Activated T-cell treated with anti-CD3 and anti-CD28 coated beads, Interleukin-2, amount 50 U/mL, for 1 hour (primary cell): ENCODE data around the gene CCDC88C.

Experiments
- DNase-seq: peaks from one replicate; pipeline ENCODE4 v3.0.0-alpha.2; 2020

The CCDC88C gene

DNA sequence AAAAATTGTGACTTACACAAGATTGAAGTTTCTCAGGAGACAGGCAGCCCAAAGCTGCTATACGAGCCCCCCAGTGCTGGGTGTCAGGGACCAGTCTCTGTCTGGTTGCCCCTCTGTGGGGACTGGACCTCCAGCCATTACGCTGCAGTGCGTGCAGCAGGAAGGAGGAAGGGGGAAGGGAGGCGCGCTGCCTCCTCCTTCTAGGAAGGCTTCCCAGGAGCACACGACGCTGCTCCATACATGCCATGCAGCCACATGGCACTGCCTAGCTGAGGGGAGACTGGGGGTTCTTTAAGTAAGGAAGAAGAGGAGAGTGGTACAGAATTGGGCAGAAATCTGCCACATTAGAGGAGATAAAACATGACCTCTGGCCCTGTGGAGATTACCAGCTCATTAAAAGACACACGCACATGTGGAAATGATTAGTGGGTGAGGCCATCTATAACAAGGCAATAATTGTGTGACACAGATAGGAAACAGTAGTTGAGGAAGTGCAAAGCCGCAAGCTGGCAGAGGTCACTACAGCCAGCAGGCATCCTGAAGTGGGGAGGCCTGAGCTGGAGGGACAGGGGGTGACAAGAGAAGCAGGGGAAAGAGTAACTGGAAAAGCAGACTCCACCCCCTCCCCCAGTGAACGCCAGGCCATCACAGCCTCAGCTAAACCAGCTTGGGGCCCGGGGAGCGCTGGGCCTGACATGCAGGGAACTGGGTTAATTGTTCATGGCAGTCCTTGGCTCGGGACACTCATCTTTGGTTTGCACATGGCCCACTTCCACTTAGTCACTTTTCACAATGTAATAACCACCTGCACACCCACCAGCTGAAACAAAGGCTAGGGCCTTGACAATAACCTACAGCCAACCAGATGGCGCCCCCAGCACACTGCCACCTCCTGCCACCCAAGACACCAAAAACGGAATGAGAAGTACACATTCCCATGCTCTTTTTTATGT lies 39.6 kb downstream of the CCDC88C start:
- no peak for DNase-seq

DNA sequence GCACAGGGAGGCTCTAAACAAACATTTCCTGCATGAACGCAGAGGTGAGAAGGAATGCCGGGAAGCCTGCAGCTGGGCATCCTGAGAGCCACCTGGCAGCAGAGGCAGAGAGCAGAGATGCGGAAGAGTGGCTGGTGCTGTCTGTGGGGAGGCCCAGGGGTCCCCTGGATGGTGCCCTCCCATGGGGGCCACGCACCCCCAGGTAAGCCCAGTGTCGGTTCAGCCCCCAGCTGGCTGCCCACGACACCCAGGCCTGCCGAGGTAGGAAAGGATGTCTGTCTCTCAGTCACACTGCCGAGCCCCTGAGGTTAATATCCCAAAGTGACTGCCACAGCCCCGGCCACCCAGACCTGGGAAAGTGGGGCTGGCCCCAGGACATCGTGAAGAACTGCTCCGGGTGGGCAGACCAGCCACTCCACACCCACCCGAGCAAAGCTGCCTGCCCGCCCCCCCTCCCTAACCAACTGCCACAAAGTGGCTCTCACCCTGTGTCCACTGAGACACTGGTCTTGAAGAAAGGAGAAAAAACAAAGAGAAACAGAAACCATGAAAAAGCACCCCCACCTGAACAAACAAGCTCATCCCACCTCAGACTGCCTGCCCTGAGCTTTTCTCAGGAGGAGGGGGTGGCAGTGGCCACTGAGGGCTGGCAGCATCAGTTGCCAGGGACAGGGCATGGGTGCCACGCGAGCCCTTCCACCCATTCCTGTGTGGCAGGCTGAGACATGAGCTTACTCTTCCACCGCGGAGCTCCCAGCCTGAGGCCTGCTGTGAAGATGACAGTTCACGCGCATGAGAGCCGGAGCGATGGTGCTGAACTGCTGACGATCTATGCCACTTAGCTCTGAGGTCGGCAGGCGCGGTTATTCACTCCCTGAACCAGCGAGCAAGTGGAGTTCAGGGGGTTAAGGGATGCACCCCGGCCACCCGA lies 40.8 kb downstream of the CCDC88C start:
- peak; percentile 44 for DNase-seq

DNA sequence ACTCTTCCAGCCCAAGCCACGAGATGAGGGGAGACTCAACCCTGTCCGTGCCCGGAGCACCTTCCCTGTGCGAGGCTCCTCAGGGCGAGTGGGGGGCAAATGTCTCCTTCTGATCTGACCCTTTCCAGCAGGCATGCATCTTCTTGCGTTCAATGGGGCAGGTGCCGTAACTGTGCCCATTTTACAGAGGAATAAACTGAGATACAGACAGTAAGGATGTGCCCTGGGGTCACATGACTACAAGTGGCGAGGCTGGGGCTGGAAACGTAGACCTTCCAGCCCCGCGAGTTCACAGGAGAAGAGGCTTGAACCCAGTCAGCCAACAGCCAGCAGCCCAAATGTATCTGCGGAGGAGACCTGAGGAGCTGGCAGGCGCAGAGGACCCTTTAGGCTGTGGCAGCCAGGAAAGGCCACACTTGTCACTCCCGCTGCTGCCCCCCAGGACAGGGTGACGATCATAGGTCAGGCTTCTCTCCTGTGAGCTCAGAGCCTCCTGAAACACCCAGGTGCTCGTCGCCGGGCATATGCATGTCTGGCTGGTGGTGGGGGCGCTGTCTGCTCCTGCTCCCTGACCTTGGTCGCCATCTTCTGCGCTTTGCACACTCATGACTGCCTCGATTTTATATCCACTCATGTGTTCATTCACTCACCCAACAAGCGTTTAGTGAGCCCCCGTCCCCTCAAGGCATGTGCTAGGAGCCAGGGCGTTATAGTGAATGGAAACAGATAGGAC lies 41.7 kb downstream of the CCDC88C start:
- DNase-seq, result no peak

DNA sequence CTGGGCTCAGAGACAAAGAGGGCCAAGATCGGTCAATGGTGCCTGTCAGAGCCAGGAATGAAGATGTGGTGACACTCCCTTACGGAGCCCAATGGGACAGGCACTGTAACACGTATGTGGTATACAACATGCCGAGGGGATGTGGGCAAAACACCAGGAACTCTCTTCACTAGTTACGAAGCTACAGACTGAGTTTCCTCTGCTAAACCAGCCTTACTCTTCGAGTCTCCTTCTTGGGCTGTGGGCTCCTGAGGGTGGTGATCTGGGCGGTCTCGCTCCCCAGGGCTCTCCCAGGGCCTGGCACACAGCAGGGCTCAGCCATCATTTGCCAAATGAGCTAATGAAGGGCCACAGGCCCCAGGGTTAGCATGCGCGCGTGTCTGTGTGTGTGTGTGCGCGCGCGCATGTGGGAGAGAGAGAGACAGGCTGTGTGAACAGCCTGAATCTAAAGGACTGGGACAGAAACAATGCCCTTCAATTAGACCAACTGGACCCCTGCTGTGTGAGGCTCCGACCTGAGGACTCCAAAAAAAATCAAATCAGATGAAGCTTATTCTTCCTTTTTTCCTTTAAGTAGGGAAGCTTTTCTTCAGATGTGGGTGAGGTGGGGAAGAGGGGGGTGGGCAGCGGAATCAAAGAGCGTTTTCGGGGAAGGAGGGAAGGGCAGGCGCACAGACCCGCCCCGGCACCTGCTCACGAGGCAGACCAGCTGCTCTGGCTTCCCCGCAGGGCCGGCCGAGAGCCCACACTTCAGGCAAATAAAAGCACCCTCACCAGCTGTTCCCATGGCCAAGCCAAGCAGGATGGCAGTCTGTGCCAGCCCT lies 42.5 kb downstream of the CCDC88C start:
- DNase-seq, result peak; percentile 54

DNA sequence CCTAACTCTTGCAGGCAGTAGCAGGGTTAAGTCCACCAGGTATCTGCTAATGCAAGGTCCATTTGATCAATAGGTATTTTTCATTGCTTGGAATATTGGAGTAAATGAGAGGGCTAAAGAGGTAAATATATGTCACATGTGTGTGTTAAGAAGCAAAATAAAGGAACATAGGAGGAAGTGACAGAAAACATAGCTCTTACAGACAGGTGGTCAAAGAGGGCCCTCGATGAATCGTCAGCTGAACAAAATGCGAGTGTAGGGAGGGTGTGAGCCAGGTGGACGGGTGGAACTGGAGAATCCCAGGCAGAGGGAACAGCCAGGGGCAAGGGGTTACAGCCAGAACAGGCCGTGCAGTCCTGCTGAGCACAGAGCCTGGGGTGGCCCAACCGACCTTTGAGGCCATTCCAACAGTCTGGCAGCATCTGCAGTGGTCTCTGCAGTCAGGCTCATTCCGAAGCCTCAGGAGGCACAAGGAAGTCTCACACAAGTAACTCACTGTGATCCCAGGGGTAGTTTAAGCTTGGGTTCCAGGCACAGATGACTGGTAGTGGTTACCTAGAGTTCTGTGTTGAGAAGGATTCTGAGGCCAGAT lies 43.2 kb downstream of the CCDC88C start:
- no peak for DNase-seq

DNA sequence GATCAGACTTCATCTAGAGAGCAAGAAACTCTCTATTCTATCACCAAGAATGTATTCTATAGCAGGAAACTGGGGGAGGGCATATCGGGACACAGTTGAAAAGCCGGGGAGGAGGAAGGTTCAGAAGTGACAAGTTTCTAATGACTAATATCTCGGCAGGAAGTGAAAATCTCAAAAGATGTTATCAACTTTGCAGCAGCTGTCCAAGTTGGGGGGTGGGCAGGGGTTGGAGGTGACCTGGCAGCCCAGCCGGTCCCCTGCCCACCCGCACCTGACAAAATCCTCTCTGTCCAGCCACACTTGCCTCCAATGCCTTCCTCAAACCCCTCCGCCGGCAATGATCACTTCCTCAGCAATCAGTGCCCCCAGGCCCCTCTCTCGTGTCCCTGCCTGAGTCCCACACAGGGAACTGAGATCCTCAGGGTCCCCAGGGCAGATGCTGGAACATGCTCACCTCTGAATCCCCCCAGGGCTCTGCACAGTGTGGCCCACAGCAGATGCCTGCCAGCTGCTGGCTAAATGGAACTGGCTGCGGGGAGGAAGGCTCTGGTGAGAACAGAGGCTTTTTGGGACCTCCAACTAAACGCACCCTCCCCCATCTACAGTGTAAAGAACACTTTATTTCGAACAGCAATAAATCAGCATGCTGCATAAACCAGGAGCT lies 43.9 kb downstream of the CCDC88C start:
- peak; percentile 50 for DNase-seq

DNA sequence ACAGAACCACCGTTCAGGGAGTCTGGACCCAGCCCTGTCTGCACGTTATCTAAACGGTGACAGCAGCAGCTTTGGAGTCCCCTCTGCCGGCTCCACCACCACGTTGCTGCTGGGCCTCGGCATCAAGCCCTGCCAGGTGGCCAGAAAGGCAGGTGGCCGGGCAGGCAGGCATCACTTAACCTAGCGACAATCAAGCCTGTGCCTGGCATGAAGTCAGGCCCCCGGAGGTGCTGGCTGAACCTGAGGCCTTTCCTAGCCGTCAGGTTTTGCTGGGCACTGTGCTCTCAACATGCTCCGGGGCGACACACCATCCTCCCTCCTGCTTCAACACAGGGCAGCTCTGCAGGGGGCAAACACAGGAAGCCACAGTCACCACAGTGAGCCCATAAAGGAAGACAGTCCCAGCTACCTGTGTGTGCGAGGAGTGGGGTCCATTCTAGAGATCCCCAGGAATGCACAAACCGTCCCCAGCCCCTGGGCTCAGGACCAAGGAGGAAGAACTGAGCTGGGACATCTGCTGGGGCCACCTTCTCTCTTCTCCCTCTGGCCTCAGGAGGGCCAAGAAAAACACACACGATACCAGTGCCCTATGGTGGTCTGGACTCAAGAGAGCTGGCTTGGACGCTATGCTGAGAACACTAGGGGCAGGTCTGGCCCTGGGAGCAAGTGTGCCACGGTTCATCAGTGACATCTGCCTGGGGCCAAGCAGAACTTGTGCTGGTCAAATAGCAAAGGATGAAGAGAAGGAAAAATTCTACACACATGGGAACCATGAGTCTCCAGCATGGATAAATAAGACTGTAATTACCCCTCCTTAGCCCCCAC lies 44.7 kb downstream of the CCDC88C start:
- DNase-seq, result peak; percentile 66

DNA sequence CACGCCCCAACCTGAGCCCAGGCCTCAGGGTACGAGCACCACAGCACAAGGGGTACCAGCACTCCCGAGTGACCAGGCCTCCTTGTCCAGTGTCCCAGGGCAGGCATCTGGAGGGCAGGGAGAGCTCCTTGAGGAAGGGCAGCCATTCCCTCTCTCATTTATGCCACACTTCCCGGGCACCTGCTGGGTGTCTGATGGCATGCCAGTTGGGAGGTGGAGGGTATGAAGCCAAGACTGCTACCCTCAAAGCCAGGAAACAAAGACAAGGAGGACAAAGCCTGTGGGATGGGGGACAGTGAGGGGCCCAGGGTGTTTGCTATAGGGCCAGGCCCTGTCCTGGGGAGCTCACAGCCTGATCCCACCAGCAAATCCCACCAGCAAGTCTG lies 45.6 kb downstream of the CCDC88C start:
- no peak for DNase-seq

DNA sequence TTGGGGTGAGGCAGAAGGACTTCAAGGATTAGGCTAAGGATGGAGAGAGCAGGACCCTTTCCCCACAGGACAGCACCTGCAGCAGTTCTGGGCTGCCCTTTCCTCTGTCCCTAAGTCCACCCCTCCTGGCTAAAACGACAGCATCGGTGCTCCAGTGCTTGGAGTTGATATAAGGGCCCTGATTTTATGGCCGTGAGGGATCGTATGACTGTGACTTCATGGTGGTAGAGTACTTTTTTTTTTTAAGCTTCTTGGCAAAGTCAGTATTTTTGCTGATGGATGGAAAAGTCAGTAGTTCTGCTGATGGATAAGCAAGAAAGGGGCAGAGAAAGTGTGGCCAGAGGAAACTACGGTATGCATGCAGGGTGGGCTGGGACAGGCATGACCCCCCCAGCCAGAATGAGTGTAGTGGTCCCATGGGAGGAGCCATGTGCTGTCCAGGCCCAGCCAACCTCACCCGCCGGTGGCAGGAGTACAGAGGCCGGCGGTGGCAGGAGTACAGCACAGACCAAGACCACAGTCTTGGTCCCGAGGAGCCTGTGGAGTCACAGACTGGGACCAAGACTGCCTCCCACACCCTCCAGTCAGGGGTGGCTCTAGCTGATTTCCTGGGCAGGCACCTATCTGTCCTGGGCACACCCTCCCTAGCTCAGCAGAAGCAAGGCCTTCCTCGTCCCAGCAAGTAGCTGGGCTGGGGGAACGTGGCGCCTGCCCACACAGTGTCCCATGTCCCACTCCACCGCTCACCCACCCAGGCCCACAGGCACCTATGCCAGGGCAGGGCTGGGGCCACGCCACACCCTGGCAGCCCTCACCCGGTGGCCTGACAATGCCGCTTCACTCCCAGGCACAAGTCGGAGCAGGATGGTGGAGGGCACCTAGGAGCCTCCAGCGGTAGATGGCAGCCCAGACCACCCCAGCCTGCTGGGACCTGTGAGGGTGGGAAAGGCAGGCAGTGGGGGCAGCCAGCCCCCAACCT lies 46.3 kb downstream of the CCDC88C start:
- DNase-seq, result no peak

DNA sequence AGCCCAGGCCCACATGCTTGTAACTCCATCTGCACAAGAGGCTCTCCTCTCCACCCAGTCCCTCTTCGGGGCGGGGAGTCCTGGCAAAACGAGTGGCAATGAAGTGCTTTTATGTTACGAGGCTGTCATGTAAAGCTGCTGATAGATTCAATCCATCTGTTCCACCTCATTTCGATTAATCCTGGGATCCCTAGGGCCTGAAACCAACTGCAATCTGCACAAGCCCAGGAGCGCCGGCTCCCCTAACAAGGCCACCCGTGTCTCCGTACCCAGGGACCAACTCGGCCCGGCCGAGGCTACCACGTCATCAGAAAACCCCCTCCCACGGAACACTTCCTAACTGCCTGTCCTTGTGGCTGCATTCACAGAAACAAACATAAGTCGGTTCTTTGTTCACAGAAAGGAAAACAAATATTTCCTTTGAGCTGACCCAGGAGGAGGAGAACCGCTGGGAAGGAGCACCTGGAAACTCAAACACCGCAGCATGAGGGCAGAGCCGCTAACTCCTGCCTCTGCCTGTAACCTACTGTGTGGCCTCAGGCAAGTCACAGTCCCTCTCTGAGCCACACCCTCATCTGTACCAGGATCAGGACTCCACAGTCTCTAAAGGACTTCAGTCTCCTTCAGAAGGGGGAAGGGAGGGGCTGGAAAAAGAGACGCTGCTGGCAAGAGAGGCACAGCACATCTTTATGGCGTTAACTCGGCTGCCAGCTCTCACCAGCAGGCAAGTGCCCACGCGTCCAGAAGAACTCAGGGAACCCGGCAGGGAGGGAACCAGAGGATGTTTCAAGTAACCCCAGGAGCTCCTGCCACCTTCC lies 47.8 kb downstream of the CCDC88C start:
- DNase-seq, result peak; percentile 53

DNA sequence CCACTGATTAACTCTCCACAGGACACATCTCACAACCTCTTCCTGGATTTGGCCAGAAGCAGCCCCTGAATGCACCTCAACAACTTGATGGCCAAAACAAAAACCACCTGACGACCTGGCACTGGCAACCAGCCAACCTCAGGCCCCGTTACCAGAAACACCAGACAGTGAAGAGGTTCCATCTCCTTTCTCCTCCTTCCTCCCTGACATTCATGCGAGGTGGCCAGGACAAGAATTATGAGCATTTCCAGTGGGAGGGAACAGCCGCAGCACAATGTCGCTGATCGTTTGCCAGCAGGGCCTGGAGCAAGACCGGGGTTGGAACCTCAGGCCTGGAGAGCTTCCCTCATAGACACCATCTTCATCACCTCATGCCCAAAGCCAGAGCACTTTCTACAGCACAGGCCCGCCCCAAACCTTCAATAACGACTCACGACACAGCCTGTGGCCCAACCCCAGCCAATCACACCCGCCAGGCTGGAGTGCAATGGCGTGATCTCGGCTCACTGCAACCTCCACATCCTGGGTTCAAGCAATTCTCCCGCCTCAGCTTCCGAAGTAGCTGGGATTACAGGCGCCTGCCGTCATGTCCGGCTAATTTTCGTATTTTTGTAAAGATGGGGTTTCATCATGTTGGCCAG lies 48.7 kb downstream of the CCDC88C start:
- no peak for DNase-seq

DNA sequence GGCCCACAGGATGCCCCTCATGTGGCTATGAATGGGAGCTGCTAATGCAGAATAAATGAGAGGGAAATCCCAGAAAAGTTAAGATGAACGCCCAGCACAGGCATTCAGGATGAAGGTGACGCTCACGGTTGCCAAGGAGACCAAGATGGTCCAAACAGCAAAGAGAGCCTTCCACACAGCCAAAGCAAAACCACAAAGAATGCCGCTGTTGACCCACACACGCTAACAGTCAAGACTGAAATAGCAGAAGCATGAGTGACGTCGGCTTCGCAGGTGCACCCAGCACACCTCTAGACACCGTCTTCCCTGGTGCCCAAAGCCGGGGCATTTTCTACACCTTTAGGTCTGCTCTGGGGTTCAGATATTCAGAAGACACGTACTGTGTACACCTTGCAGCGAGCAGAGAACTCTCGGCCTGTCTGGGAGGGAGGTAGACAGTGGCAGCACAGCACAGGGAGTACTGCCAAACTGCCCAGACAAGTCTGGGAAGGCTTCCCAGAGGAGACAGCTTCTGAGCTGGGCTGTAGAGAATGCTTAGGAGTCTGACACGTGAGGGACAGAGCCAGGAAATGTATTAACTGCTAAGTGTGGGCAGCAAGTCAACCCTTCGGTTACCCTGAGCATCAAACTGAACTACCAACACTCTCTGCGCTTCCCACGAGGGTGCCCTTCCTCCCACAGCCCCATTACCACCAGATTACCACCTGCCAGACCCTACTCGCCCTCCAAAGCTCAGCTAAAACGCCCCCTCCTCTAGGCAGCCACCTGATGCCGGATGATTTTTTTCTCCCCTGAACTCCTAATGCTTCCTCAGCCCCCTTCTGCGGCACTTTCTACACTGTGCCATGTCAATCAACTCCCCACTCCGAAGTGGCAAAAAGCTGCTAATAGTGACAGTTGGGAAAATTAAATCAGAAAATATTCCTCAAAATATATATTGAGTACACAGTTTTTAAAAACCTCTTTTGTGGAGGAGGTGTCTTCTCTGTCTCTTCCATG lies 50.1 kb downstream of the CCDC88C start:
- peak; percentile 72 for DNase-seq

DNA sequence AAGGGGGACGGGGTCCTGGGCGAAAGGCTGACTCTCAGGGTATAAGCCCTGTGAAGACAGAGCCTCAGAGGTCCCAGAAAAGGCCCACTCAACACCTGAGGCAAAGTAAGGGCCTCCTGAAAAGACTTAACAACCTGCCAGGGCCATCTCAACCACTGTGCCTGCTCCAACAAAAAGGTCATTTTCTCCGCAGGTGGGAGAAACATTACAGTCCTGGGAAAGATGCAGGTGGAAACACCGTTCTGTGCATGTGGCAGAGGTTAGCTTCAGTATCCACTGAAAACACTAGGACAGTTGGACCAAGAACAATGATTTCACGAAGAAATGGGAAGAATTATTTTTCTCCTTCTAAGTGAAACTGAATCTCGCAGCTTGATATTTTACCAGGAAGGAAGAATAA lies 50.9 kb downstream of the CCDC88C start:
- DNase-seq, result no peak

DNA sequence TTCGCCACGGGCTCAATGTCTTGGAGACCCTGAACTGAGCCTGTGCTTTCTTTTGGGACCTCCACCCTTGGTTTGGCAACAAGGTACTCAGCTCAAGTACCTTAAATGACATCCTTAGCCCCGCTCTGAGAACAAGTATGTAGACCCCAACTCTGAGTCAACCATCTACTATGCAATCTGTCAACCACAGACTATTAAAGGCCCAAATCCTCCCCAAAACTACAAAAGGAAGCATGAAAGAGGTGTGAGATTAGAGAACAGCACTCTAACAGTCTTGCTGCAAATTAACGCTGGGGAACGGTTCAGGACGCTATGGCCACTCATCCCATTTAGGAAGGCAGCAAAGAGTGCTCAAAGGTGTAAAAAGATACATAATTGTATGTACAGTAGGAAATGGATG lies 52.1 kb downstream of the CCDC88C start:
- DNase-seq, result no peak

DNA sequence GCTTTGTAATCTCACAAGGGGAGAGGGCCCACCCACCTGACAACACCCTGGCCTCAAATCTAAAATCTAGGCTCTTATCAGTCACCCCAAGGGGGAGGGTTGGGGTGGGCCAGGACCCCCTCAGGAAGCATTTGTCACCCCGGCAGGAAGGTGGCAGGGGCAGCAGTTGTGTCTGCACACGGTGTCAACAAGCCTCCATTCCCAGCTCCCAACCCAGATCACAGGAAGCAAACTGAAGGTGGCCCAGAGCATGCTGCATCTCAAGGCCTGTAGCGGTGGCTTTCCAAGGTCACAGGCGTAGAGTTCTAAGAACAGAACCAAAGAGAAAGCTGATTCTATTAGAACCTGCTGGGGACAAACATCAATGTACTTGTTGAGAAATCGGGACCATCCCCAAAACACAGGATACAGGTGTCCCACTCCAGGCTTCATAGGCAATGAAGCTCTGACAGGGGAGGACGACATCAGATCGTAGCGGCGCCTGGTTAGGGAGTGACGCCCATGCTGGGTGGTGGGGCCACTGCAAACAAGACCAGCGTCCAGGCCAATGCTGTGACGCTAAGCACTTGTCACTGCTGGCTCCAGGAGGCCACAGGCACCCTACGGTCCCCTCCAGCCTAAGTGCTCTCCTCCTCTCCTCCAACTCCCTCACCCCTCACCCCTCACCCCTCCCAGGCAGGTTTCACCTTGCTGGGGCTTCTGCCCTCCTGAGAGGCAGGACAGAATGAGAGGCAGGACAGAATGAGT lies 52.9 kb downstream of the CCDC88C start:
- DNase-seq, result no peak
